ENCODE measurements around the gene CCDC59. TPM values are rescaled to one million over a fixed set of nuclear protein-coding genes. Genes with fewer than 3 reads are reported as not detected.

CCDC59 gene
- total RNA-seq, 1 experiment from 2014 or later = 57.0 TPM

- peak; percentile 63 to 73 for DNase-seq
- Histone ChIP-seq H3K4me3 (ENCODE audit: low read depth, low read length) (0 out of 2 replicates have a peak overlapping the region, but pooled peaks have one; percentile 18), H3K4me1 (peaks cover 4% of the 10 kb centered on the region; the same call in 1 of the 2 replicates), H3K9me3 (no peaks in the 10 kb centered on the region), H3K27me3 (replicated peaks; ENCODE audit: control insufficient read depth, insufficient read depth, low read length) (no peaks in the 10 kb centered on the region), H3K36me3 (ENCODE audit: control insufficient read depth, insufficient read depth, low read length) (no peaks in the 10 kb centered on the region)
- Mint-ChIP-seq H3K27ac (ENCODE audit: unreplicated experiment) (peak overlapping the region; percentile 38), H3K4me1 (ENCODE audit: low read depth, unreplicated experiment) (peaks cover 7% of the 10 kb centered on the region), H3K36me3 (ENCODE audit: insufficient read depth, unreplicated experiment) (no peaks in the 10 kb centered on the region), H3K4me3 (ENCODE audit: unreplicated experiment) (peak overlapping the region; percentile 55), H3K9me3 (ENCODE audit: unreplicated experiment) (no peaks in the 10 kb centered on the region), H3K27me3 (ENCODE audit: insufficient read depth, unreplicated experiment) (no peaks in the 10 kb centered on the region)
- CTCF ChIA-PET = interaction anchor here (0.6 kb wide), 1 partner anchor 214 kb away, joined by 3 read pairs; no protein-coding TSS in a partner anchor
- BruUV-seq (replicated peaks) = no TSS peak
- no peak for TF ChIP-seq CTCF (IDR thresholded peaks at IDR 0.05; ENCODE audit: insufficient read depth in 1 of 2, low read depth in 1 of 2, low read length in 1 of 2, severe bottlenecking in 1 of 2, unreplicated experiment in 1 of 2)
- POLR2A ChIA-PET = no interaction called here
- intact Hi-C loops (cut with micrococcal nuclease; ENCODE audit: unreplicated experiment) = no loop called here
Observed at GRCh38 chr12:82314406-82314892, 43.7 kb downstream of the CCDC59 start.

Other genes with a start within 250 kb of the CCDC59 start
- 8.0 and 8.4 TPM in 2 replicates for gene METTL25, start 142 bp upstream of the CCDC59 start, total RNA-seq (2022)

All from Caco-2 (cell line).